WTC11 (cell line): ENCODE data around the gene RAD50. TPM values are rescaled to one million over a fixed set of nuclear protein-coding genes. Genes with fewer than 3 reads are reported as not detected.

ENCODE experiments used
- ATAC-seq: fragments of 200-7000 bp; cut with Tn5 transposase; 2 replicates; pipeline ENCODE4 v1.10.0; 2021; ENCODE audit warnings: mild to moderate bottlenecking, moderate library complexity
- CTCF ChIA-PET: fragments of 300-600 bp; sonication (Branson Sonifier 250); formaldehyde crosslinking; loops from one replicate; lab custom pipeline; 2021; ENCODE audit warnings: antibody characterized with exemption; lab: Charles Lee
- POLR2A ChIA-PET: fragments of 350-600 bp; sonication (Branson Sonifier 250); formaldehyde crosslinking; loops from one replicate; lab custom pipeline; 2021; ENCODE audit warnings: antibody characterized with exemption; lab: Charles Lee
- DNase-seq: peaks from one replicate; pipeline ENCODE4 v3.0.0; 2021; ENCODE audit warnings: low spot score
- H3K27ac Mint-ChIP-seq: 2 replicates; pipeline ENCODE4 v1.8.0; 2021; ENCODE audit warnings: mixed read lengths
- H3K27me3 Mint-ChIP-seq: 2 replicates; pipeline ENCODE4 v1.8.0; 2021; ENCODE audit warnings: low read depth, mild to moderate bottlenecking, moderate library complexity, mixed read lengths
- H3K36me3 Mint-ChIP-seq: 2 replicates; pipeline ENCODE4 v1.8.0; 2021; ENCODE audit warnings: mixed read lengths
- H3K4me1 Mint-ChIP-seq: 2 replicates; pipeline ENCODE4 v1.8.0; 2022; ENCODE audit warnings: mixed read lengths
- H3K4me3 Mint-ChIP-seq: 2 replicates; pipeline ENCODE4 v1.8.0; 2021; ENCODE audit warnings: mild to moderate bottlenecking, moderate library complexity, mixed read lengths
- H3K9me3 Mint-ChIP-seq: 2 replicates; pipeline ENCODE4 v1.8.0; 2021; ENCODE audit warnings: mixed read lengths
- CREB1 ChIP-seq: sonication (generic); formaldehyde crosslinking; IDR thresholded peaks from 2 replicates; pipeline ENCODE4 v1.8.0; 2023; ENCODE audit warnings: mild to moderate bottlenecking, missing genetic modification reagents
- GRHL2 ChIP-seq: fragments of 250-450 bp; sonication (Bioruptor Pico); IDR thresholded peaks from 2 replicates; pipeline ENCODE4 v1.8.0; 2022; ENCODE audit warnings: mild to moderate bottlenecking, moderate library complexity; ENCODE audit not compliant: insufficient replicate concordance, severe bottlenecking
- GTF2I ChIP-seq: fragments of 250-450 bp; sonication (Bioruptor Pico); conservative IDR thresholded peaks from 2 replicates; pipeline ENCODE4 v1.4.0; 2021; ENCODE audit warnings: mild to moderate bottlenecking
- KAT7 ChIP-seq: sonication (generic); formaldehyde crosslinking; IDR thresholded peaks from 2 replicates; pipeline ENCODE4 v1.8.1; 2023; ENCODE audit warnings: missing genetic modification reagents, mild to moderate bottlenecking, borderline replicate concordance
- MAX ChIP-seq: sonication (generic); formaldehyde crosslinking; IDR thresholded peaks from 2 replicates; pipeline ENCODE4 v1.8.0; 2022; ENCODE audit warnings: mild to moderate bottlenecking, missing genetic modification reagents
- NR1H2 ChIP-seq: sonication (generic); formaldehyde crosslinking; IDR thresholded peaks from 2 replicates; pipeline ENCODE4 v1.9.0; 2021; ENCODE audit warnings: mild to moderate bottlenecking, moderate library complexity, missing genetic modification reagents
- RORB ChIP-seq: fragments of 250-450 bp; sonication (Bioruptor Pico); IDR thresholded peaks from 2 replicates; pipeline ENCODE4 v1.9.0; 2021; ENCODE audit warnings: mild to moderate bottlenecking
- TCF7 ChIP-seq: sonication (generic); formaldehyde crosslinking; IDR thresholded peaks from 2 replicates; pipeline ENCODE4 v1.8.0; 2022; ENCODE audit warnings: mild to moderate bottlenecking, low read depth, missing genetic modification reagents, moderate library complexity
- ZMAT4 ChIP-seq: fragments of 250-450 bp; sonication (Bioruptor Pico); IDR thresholded peaks from 2 replicates; pipeline ENCODE4 v1.9.0; 2021; ENCODE audit warnings: mild to moderate bottlenecking
- ZNF138 ChIP-seq: sonication (generic); formaldehyde crosslinking; conservative IDR thresholded peaks from 2 replicates; pipeline ENCODE4 v1.8.1; 2022; ENCODE audit warnings: mild to moderate bottlenecking, moderate library complexity, missing genetic modification reagents
- ZNF512 ChIP-seq: sonication (generic); formaldehyde crosslinking; IDR thresholded peaks from 2 replicates; pipeline ENCODE4 v1.8.1; 2022; ENCODE audit warnings: missing genetic modification reagents, borderline replicate concordance
- ZNF671 ChIP-seq: fragments of 250-450 bp; sonication (Bioruptor Pico); IDR thresholded peaks from 2 replicates; pipeline ENCODE4 v1.8.0; 2021; ENCODE audit warnings: mild to moderate bottlenecking
- total RNA-seq: library from RNA; stranded (reverse); gene quantifications from 3 replicates; pipeline ENCODE4 v1.2.3, GENCODE V29; 2021
- TF ChIP-seq, protein P1 (sequence below): sonication (generic); formaldehyde crosslinking; IDR thresholded peaks from 2 replicates; pipeline ENCODE4 v1.8.1; 2022; ENCODE audit warnings: mild to moderate bottlenecking, moderate library complexity, missing genetic modification reagents
- TF ChIP-seq, protein P2 (sequence below): sonication (generic); formaldehyde crosslinking; IDR thresholded peaks from 2 replicates; pipeline ENCODE4 v1.8.1; 2023; ENCODE audit warnings: mild to moderate bottlenecking, missing genetic modification reagents, moderate library complexity
- TF ChIP-seq, protein P3 (sequence below): sonication (generic); formaldehyde crosslinking; IDR thresholded peaks from 2 replicates; pipeline ENCODE4 v1.8.1; 2023; ENCODE audit warnings: mild to moderate bottlenecking, missing genetic modification reagents
- TF ChIP-seq, protein P4 (sequence below): fragments of 250-450 bp; sonication (Bioruptor Pico); IDR thresholded peaks from 2 replicates; pipeline ENCODE4 v2.1.2; 2022; ENCODE audit warnings: mild to moderate bottlenecking, moderate library complexity
- TF ChIP-seq, protein P5 (sequence below): sonication (generic); formaldehyde crosslinking; IDR thresholded peaks from 2 replicates; pipeline ENCODE4 v1.8.0; 2022; ENCODE audit warnings: mild to moderate bottlenecking, missing genetic modification reagents

The RAD50 gene
- total RNA-seq, 1 experiment from 2014 or later: 31.1 TPM

DNA sequence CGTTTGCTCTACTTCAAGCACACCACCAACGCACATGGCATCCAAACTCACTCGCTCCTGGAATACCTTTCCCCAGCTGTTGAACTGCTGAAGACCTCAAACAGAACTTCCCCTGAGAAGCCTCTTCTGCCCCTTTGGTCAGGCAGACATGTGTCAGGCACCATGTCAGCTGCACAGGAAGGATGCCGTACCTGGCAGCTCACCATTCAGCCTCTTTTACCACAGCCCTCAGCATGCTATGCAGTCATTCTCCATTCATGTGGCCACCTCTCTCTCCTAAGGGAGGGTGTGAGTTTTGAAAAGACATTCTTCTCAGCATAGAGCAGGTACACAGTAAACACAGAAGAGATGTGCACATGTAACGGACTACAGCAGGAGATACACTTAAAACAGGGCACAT lies 131.2 kb downstream of the RAD50 start:
- no peaks in the 10 kb centered on the region for H3K4me1 Mint-ChIP-seq
- H3K27me3 Mint-ChIP-seq: no peaks in the 10 kb centered on the region
- H3K9me3 Mint-ChIP-seq: peaks cover 3% of the 10 kb centered on the region; the same call in 1 of the 2 replicates
- POLR2A ChIA-PET: no interaction called here
- ATAC-seq: no peak
- H3K36me3 Mint-ChIP-seq: no peaks in the 10 kb centered on the region
- DNase-seq: no peak
- no peak overlapping the region for H3K4me3 Mint-ChIP-seq
- CTCF ChIA-PET: interaction anchor here (1.6 kb wide), 1 partner anchor 11 kb away, joined by 8 read pairs; no protein-coding TSS in a partner anchor
- no peak overlapping the region for H3K27ac Mint-ChIP-seq
- TF ChIP-seq, protein P1, sequence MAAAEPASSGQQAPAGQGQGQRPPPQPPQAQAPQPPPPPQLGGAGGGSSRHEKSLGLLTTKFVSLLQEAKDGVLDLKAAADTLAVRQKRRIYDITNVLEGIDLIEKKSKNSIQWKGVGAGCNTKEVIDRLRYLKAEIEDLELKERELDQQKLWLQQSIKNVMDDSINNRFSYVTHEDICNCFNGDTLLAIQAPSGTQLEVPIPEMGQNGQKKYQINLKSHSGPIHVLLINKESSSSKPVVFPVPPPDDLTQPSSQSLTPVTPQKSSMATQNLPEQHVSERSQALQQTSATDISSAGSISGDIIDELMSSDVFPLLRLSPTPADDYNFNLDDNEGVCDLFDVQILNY (CRISPR knock-in tag): no peak
- TF ChIP-seq, protein P2, sequence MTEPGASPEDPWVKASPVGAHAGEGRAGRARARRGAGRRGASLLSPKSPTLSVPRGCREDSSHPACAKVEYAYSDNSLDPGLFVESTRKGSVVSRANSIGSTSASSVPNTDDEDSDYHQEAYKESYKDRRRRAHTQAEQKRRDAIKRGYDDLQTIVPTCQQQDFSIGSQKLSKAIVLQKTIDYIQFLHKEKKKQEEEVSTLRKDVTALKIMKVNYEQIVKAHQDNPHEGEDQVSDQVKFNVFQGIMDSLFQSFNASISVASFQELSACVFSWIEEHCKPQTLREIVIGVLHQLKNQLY: no peak
- TF ChIP-seq ZMAT4 (no peak), ZNF671 (no peak), GTF2I (CRISPR knock-in tag) (no peak), ZNF512 (CRISPR knock-in tag) (no peak), NR1H2 (CRISPR knock-in tag) (no peak), KAT7 (CRISPR knock-in tag) (no peak), CREB1 (CRISPR knock-in tag) (no peak), RORB (no peak)
- TF ChIP-seq, protein P3, sequence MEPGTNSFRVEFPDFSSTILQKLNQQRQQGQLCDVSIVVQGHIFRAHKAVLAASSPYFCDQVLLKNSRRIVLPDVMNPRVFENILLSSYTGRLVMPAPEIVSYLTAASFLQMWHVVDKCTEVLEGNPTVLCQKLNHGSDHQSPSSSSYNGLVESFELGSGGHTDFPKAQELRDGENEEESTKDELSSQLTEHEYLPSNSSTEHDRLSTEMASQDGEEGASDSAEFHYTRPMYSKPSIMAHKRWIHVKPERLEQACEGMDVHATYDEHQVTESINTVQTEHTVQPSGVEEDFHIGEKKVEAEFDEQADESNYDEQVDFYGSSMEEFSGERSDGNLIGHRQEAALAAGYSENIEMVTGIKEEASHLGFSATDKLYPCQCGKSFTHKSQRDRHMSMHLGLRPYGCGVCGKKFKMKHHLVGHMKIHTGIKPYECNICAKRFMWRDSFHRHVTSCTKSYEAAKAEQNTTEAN (CRISPR knock-in tag): no peak
- TF ChIP-seq, protein P4, sequence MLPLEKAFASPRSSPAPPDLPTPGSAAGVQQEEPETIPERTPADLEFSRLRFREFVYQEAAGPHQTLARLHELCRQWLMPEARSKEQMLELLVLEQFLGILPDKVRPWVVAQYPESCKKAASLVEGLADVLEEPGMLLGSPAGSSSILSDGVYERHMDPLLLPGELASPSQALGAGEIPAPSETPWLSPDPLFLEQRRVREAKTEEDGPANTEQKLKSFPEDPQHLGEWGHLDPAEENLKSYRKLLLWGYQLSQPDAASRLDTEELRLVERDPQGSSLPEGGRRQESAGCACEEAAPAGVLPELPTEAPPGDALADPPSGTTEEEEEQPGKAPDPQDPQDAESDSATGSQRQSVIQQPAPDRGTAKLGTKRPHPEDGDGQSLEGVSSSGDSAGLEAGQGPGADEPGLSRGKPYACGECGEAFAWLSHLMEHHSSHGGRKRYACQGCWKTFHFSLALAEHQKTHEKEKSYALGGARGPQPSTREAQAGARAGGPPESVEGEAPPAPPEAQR (CRISPR knock-in tag): no peak

DNA sequence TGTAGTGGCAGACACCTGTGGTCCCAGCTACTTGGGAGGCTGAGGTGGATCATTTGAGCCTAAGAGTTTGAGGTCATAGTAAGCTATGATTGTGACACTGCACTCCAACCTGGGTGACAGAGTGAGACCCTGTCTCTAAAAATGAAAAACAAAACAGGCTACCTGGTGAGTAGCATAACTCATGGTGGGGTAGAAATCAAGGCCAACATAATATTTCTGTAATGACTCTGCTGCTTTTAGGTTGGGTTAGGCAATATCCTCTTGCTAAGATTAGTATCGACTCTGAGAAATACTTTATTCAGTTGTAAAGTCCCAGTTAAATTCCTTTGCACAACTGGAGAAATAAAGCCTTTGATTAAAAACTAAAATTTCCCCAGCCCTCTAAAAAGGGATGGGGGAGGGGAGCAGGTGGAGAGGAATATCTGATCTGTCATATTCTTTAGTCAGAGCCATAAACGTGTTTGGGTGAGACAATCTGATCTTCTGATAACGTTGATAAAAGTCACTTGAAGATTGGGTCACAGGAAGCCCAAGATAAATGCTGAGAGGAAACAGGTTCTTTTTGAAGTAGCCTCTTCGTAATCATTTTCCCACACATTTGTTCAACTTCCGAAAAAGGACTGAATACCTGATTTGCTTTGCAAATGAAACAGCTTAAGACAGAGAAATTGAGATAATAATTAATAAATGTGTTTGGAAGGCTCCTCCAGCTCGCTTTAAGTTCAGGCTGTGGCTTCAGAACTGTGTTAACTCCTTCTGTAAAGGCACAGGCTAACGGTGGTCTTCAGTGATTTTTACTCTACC lies 132.0 kb downstream of the RAD50 start:
- H3K27ac Mint-ChIP-seq: 0 out of 2 replicates have a peak overlapping the region, but pooled peaks have one; percentile 3
- H3K9me3 Mint-ChIP-seq: peaks cover 3% of the 10 kb centered on the region; the same call in 1 of the 2 replicates
- DNase-seq (no peak), ATAC-seq (no peak)
- ChIA-PET POLR2A (interaction anchor here (0.6 kb wide), 1 partner anchor 288 kb away, joined by 5 read pairs; no protein-coding TSS in a partner anchor), CTCF (interaction anchor here (1.6 kb wide), 1 partner anchor 11 kb away, joined by 7 read pairs; no protein-coding TSS in a partner anchor)
- H3K27me3 Mint-ChIP-seq: no peaks in the 10 kb centered on the region
- no peaks in the 10 kb centered on the region for H3K4me1 Mint-ChIP-seq
- TF ChIP-seq MAX (CRISPR knock-in tag) (no peak), GRHL2 (CRISPR knock-in tag) (no peak), TCF7 (CRISPR knock-in tag) (no peak), ZNF138 (CRISPR knock-in tag) (no peak), GTF2I (CRISPR knock-in tag) (no peak), KAT7 (CRISPR knock-in tag) (no peak)
- TF ChIP-seq, protein P5, sequence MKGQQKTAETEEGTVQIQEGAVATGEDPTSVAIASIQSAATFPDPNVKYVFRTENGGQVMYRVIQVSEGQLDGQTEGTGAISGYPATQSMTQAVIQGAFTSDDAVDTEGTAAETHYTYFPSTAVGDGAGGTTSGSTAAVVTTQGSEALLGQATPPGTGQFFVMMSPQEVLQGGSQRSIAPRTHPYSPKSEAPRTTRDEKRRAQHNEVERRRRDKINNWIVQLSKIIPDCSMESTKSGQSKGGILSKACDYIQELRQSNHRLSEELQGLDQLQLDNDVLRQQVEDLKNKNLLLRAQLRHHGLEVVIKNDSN (CRISPR knock-in tag): no peak
- no peak overlapping the region for H3K4me3 Mint-ChIP-seq
- no peaks in the 10 kb centered on the region for H3K36me3 Mint-ChIP-seq
